Measurements from ENCODE around the gene CACNB2.

- no peak for TF ChIP-seq GATA2 (CRISPR knock-in tag; IDR thresholded peaks at IDR 0.05)
- no peak for TF ChIP-seq EP300 (IDR thresholded peaks at IDR 0.05; ENCODE audit: borderline replicate concordance in 1 of 2, low read depth in 1 of 2, low read length in 1 of 2)
- TF ChIP-seq, protein P1, sequence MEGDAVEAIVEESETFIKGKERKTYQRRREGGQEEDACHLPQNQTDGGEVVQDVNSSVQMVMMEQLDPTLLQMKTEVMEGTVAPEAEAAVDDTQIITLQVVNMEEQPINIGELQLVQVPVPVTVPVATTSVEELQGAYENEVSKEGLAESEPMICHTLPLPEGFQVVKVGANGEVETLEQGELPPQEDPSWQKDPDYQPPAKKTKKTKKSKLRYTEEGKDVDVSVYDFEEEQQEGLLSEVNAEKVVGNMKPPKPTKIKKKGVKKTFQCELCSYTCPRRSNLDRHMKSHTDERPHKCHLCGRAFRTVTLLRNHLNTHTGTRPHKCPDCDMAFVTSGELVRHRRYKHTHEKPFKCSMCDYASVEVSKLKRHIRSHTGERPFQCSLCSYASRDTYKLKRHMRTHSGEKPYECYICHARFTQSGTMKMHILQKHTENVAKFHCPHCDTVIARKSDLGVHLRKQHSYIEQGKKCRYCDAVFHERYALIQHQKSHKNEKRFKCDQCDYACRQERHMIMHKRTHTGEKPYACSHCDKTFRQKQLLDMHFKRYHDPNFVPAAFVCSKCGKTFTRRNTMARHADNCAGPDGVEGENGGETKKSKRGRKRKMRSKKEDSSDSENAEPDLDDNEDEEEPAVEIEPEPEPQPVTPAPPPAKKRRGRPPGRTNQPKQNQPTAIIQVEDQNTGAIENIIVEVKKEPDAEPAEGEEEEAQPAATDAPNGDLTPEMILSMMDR (IDR thresholded peaks at IDR 0.05), result no peak
- TF ChIP-seq POLR2AphosphoS5 (IDR thresholded peaks at IDR 0.05; ENCODE audit: low read depth, low read length), result no peak
- no peak for TF ChIP-seq RAD21 (IDR thresholded peaks at IDR 0.05; ENCODE audit: low read length)
- no peak for TF ChIP-seq MEF2A (IDR thresholded peaks at IDR 0.05; ENCODE audit: borderline replicate concordance, low read depth)
- TF ChIP-seq NFIC (IDR thresholded peaks at IDR 0.05; ENCODE audit: borderline replicate concordance), result no peak
- TF ChIP-seq USF1 (IDR thresholded peaks at IDR 0.05; ENCODE audit: borderline replicate concordance, low read depth), result no peak
- TF ChIP-seq, protein P2, sequence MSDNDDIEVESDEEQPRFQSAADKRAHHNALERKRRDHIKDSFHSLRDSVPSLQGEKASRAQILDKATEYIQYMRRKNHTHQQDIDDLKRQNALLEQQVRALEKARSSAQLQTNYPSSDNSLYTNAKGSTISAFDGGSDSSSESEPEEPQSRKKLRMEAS (IDR thresholded peaks at IDR 0.05; ENCODE audit: low read depth), result no peak
- TF ChIP-seq TAF1 (IDR thresholded peaks at IDR 0.05; ENCODE audit: borderline replicate concordance, low read depth, low read length), result no peak
- no peak for TF ChIP-seq GABPA (IDR thresholded peaks at IDR 0.05; ENCODE audit: low read depth)
- no peak for TF ChIP-seq NRF1 (IDR thresholded peaks at IDR 0.05; ENCODE audit: low read depth, low read length)
Measured at GRCh38 chr10:18565006-18565405, 424.8 kb downstream of the CACNB2 start.
